ENCODE measurements around the gene ADCY5. TPM values are rescaled to one million over a fixed set of nuclear protein-coding genes. Genes with fewer than 3 reads are reported as not detected.

Gene ADCY5
- polyA plus RNA-seq, 1 donor = 10.6 TPM

DNA sequence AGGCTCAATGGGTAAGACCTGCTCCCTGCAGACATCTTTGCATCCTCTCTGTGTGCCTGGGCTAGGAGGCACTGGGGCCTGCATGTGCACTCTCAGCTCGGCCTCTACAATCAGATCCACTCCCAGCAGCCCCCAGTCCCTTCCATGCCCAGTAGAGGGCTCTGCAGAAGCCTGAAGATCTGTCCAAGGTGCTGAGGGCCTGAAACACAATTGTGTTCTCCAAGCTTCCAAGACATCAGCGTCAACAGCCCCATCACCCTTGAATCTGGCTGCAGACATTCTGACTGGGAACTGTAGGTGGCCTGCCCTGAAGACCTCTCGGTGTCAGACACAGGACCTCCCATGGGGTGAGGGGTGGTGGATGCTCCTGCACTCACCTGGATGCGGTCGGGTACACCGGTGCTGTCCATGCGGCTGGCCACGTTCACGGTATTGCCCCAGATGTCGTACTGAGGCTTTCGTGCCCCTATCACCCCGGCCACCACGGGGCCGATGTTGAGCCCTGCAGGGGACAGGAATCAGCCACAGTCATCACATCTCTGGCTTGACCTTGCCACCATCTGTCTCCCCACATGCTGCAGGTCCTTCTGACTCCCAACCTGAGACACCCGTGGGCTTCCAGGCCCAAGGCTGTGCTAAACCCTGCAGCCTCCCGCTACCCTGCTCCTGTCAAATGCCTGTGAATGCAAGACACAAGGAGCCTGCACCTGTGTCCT, 162.4 kb downstream of the ADCY5 start:
- peak; percentile 63 for DNase-seq

DNA sequence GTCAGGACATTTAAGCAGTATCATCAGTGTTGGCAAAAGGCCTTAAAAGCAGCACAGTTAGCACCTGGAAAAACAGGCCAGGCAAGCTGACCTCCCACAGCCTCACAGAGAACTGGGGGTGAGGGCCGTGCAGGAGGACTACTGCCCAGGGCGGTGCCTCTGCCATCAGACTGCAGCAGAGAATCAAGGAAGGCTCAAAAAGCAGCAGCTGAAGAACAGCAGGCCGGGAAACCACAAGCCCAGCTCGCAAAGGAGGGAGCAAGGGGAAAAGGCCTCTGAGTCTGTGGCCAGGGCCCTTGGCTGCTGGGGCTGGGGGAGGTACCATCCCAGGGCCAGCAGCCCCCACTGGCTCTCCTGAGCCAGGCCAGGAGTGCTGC, 163.0 kb downstream of the ADCY5 start:
- DNase-seq = no peak

DNA sequence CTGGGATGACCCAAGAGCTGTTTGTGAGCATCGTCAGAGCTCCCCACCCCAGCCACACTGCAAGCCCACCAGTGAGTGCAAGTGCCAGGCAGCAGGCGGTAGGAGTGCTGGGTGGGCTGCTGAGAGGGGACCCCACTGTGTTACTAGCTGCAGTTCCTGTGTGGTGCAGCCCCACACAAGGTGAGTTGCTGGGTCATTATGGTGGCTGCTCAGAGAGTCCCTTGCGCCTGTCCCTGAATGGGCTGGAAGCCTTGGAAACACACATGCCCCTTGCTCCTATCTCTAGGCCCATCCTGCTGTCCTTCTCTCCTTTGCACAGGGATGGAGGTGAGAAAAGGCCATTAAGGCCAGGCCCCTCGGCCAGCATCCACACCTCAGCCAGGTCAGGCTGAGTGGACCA, 163.4 kb downstream of the ADCY5 start:
- no peak for DNase-seq

DNA sequence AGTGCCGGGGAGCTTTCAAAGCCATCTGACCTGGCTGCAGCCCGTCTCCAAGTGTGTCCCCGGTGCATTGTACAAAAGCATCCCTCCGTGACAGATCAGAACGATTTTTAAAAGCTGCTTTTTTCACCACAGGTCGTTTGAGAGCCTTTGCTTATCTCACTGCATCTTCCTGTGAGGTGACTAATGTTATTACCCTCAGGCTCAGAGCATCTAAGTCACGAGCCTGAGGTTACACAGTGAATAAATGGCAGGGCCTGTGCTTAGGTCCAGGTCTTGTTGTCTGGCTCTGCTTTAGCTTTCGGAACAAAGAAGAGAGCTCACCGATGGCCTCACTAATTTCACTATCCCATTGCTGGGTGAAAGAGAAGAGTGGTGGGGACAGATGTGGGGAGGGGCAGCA, 163.8 kb downstream of the ADCY5 start:
- DNase-seq = no peak

DNA sequence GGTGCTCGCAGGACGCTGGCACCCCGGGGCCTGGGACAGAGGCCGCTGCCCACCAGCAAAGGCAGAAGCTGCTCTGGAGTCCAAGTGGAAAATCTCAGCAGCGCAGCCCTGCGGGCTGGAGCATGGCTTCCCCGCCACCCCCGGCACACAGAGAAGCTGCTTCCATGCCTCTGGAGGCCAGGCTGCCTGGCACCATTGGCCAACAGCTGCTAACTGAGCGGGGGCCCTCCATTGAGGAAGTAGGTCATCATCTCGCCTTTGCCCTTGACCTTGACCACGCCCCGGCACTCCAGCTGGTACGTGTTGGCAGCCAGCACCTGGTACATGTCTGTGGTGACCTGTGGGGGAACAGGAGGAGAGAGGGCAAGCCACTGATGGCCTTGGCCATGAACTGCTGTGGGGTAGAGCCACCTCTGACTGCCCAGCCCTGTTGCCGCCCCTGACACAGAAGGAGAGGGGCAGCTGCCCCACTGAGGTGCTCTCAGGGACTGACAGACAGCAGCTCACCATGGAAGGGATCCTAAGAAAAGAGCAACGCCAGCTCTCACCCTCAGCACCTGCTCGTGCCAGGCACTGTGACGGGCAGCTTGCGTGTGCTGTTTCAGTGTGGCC, 164.4 kb downstream of the ADCY5 start:
- no peak for DNase-seq

DNA sequence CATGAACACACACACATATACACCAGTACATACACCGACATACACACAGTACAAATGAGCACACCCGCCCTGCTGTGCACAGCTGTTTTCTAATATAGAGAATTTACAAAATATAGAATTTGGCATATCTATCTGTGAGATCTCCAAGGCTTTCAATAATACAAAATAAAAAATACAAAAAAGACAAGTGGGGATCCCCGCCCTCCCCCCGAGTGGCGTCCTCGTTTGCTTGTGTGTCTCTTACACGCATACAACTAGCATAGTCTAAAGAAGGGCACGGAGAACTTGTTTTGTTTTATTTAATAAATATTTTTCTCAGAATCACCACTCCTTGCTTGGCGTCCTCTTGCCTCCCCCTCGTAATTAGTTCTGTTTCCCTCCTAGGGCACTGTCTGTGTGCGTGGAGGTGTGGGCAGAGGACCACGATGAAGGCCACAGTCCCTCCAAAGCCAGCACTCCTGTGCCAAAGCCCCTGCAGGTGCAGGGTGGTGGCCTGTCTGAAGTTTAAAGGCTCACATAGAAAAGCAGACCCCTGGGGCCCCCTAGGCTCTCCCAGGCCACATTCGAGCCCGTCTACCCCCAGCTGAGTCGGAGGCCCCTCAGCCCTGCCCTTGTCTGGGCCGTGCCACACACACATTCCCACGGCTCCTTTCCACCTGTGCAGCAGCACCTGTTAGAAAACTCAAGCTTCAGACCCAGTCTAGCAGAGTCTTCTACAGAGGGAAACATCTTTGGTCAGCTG, 165.1 kb downstream of the ADCY5 start:
- no peak for DNase-seq

DNA sequence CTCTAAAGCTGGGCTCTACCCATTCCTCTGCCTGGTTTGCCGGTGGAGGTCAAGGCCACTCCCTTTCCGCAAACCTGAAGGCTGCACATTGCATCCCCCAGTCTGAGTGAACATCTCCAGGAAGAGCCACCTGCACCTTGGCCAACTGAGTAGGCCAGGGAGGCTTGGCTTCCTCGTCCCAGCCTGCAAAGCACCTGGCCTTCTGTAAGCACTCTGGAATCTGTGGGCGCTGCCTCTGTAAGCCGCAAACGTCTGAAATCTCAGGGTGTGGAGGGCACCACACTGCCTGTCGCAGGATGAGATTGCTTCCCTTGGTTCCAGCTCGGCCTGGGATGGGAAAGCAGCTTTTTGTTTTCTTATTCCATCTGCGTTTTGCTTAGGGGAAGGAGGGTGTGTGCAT, 165.8 kb downstream of the ADCY5 start:
- DNase-seq = no peak

DNA sequence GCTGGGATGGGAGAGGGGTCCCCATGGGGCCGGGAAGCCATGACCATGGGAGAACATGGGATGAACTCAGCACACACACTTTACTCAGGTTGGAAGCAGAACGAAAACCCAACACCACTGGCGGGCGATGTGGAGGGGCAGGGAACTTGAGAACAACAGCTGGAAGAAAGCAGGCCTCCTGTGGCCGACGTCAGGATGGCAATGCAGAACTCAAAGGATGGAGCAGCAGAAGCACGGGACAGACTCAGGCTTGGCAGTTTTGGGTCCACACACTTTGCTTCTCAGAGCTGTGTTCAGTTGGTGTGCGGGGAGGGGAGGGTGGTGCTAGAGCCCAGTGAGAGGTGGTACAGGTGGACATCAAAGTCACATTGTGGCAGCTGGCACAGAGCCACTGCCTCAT, 166.4 kb downstream of the ADCY5 start:
- DNase-seq = no peak

DNA sequence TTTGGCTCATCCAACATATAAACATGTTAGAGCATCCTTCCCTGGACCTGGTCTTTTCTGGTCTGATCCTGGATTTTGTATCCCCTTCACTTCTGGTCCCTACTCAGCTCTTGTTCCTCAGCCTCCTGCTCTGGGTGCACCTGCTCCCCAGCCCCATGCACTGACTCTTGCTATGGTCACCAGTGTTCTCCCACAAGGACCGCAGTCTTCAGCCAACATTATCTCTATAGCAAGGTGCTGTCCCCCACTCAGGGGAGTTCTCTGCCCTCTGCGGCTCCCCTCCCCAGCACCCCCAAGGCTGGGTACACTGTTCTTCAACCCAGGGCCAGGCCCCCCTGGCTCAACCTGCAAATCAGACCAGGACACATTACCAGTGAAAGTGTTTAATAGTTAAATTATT, 167.0 kb downstream of the ADCY5 start:
- no peak for DNase-seq

DNA sequence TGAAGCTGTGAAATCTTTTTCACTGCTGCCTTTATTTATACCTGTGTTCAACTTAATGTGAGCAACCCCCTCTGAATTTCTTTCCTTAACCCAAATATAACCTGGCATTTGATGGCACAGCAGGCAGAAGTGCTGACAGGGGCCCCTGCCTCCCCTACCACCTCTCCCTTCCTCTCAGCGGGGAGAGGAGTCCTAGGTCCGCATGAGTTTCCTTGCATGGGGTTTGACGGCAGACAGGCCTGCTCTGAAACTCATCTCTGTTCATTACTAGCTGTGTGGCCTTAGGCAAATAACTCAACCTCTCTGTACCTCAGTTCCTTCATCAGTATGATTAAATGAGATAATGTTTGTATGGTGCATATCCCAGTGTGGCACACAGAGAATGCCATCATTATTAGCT, 167.5 kb downstream of the ADCY5 start:
- DNase-seq = no peak

DNA sequence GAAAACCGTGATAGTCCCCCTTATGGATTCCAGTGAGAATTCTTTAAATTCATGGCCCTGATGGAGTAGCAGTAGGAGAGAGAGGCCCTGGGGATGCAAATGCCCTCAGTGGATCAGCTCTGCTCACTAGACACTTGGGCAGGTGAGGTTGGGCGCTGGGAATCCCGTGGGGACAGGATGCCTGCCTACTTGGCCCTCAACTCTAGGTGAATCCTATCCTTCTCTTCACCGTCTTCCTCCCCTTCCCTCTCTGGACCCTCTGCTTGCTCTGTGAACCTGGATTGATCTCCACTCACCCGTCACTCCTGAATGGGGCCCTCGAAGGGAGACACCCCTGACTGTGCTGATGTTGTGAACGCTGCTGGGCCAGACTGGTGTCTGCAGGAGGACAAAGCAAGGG, 169.8 kb downstream of the ADCY5 start:
- DNase-seq = no peak

DNA sequence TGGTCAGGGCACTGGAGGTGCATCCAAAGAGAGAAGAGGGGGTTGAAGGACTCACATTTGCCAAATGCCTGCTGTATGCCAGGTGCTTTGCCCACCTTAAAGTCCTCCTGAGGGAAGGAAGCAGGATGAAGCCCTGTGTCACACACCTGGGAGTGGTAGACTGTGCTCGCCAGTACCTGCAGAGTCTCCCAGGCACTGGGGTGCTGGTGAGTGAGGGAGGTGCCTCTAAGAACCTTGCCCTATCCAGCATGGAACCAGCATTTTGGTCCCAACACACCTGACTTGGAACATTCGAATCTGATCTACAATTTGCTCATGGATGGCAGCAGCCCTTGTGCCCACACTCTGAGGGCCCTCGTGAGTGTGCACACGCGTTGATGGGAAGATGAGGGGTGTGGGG, 170.4 kb downstream of the ADCY5 start:
- DNase-seq = no peak

DNA sequence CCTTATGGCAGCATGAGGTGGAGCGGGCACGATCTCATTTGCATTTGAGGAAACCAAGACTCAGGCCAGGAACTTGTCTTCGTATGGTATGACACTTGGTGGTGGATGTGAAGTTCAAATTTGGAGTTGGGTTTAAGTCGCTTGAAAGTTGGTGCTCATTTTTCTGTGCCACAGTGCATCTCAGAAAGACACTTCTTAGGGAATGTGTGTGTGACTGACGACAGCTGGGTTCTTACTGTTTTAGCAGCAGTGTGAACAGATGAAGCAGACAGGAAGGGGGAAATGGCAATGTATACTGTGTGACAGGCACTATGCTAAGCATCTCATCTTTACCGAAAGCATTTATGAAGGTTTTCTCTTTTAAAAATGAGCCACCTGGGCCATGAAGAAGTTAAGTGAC, 171.8 kb downstream of the ADCY5 start:
- no peak for DNase-seq

DNA sequence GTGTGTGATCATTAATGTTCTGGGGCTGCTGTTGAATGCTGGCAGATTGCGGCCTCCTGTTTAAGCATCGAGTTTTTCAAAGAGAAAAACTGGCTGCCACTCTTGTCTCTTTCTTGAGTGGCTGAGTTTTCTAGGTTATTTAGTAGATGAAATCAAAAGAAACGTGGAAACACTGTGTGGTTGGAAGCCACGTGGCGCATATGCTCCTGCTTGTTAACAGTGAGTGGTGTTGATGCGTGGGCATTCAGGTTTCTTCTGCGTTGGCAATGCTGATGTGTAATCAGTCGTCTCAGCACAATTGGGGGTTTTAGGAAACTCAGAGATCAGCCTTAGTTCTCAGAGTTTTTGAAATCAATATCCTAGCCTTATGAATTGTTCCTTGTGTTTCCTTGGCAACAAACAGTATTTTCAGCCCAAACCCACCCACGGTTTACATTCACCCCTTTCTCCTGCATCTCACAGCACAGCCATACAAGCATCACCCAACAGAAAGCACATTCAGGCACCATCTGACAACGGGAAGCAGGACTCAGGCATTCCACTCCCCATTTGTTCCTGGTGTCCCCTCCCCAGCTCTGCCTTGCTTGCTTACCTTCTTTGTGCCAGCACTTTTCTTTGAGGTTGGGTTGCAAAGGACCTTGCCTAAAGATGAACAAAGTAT, 172.4 kb downstream of the ADCY5 start:
- DNase-seq = no peak

DNA sequence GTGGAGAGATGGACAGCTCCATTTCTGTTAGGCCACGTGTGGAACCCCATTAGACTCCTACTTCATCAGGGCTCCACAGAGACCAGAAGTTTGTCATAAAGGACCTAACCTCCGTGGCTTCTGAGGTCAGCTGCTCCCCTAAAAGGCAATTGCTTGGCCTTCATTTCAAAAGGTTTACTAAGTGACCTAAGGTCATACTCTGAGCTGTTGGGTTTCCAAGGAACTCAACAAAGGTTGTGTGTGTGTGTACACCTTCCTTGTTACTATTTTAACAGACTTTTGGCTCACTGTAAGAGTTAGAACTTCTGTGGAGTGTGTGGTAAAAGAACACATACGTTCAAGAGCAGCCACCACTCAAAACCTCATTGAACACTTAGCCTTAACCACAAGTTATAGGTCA, 173.2 kb downstream of the ADCY5 start:
- no peak for DNase-seq

DNA sequence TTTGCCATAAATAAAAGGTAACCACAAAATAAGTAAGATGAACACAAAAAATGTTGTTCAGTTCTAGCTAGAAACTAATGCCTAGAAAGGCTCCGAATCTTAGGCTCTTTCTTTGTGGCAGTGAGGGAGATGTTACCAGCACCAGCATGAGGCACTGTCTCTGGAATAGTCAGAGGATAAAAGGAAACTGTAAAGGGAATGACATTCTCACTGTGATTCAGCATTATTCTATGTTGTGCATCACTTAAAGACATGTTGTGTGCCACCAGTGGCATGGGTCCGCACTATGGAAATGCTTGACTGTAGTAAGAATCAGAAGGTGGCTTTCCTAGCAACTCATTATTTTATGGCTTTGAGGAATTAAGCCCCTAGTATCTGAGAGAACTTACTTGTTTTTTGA, 176.3 kb downstream of the ADCY5 start:
- DNase-seq = no peak

DNA sequence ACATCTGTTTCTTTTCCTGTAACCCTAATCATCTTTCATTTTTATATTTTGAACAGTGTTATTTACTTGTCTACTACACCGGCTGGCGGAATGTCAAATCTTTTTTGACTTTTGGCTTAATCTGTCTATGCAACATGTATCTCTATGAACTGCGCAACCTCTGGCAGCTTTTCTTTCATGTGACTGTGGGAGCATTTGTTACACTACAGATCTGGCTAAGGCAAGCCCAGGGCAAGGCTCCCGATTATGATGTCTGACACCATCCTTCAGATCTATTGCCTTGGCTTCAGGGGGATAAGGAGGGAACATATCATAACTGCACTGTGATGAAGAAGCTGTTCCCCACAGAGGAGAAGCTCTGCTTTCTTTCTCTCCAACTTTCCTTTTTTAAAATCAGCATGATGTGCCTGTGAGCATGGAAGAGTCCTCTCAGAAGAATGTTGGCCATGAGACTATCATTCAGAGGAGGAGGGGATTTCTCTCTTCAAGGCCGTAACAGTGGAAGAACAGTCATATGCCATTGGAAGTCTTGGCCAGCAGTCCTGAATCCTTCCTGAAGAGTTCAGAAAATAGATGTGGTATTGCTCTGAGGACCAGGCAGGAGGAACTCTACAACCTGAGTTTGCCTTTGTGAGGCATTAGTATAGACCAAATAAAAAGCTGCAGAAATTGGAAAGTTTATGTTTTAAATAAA, 177.3 kb downstream of the ADCY5 start:
- DNase-seq = no peak

DNA sequence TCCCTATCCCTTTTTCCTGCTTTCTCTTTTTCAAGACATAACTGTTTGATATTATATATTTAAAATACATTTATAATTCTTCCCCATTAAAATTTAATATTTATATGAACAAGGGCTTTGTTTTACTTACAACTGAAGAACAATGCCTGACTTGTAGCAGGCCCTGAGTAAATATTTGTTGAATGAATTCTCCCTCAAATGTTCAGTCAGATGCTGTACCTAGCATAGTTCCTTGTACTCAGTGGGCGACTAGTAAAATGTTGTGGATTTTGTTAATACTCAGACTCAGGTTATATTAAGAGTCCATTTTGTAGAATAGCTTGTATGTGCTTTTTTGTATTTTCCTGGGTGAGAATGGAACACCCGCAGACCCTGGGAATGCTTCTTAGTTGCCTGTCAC, 178.1 kb downstream of the ADCY5 start:
- DNase-seq = no peak

DNA sequence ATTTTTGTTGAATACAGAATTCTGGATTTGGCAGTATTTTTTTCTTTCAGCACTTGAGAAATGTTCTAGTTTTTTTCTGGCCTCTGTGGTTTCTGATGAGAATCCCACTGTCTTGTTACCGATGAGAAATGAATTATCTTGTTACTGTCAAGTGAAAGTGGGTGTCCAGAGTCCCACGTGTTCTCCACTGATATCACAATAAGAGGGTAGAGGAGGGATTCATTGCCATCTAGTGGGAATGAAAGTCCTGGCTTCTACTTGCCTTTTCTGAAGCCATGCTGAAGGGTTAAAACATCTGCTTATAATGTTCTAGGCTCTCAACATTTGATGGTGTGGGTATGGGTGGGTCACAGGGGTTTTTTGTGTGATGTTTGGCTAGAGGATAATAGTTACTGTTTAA, 181.1 kb downstream of the ADCY5 start:
- no peak for DNase-seq

DNA sequence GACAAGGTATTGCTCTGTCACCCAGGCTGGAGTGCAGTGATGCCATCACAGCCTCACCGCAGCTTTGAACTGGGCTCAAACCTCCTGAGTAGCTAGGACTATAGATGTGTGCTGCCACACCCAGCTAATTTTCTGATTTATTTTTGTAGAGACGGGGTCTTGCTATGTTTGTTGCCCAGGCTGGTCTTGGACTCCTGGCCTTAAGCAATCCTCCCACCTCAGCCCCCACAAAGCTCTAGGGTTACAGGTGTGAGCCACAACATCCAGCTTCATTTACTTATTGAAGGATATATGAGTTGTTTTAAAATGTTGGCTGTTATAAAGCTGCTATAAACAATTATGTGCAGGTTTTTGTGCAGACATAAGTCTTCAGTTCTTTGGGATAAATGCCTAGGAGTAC, 184.9 kb downstream of the ADCY5 start:
- no peak for DNase-seq

DNA sequence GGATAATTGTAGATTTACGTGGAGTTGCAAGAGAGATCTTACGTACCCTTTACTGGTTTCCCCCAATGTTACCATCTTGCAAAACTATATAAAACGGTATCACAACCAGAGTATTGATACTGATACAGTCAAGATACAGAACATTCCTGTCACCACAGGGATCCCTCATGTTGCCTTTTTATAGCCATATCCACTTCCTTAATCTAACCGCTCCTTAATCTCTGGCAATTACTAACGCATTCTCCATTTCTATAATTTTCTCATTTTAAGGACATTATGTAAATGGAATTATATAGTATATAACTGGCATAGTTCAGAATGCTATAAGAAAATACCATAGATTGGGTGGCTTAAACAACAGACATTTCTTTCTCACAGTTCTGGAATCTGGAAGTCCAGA, 186.0 kb downstream of the ADCY5 start:
- DNase-seq = no peak

DNA sequence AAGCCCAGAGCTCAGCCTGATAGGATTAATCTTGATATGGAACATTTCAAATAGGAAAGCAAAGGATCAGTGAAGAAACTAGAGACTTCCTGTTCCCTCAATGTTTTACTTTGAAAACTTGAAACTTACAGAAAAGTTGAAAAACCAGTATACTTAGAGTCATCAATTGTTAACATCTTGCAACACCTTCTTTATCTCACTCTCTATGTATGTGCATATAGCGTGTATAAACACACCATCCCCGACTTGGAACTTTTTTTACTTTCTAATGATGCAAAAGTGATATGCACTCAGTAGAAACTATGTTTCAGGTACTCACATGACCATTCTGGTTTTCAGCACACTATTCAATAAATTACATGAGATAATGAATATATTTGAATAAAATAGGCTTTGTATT, 186.7 kb downstream of the ADCY5 start:
- no peak for DNase-seq

DNA sequence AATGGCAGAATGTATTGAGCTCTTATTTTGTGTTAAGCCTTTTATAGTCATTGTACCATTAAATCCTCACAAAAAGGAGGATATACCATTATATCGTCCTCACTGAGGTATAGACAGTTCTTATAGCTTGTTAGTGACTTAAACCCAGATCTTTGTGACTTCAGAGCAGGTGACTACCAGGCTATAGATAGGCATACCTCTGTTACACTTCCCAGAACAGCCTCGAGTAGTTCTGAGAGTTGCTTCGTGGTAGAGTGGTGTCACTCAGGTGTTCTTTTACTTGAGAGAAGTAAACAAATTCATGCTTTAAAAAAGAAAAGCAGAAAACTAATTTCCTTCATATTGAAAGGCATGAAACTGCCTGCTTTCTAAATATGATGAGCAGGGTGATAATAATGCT, 187.2 kb downstream of the ADCY5 start:
- no peak for DNase-seq

Measured in left kidney (tissue), 2 donors.